ENCODE data around the gene PRMT2.
"Not testable (repeated sequence)": the region's sequence is repeated elsewhere in the genome, so short reads cannot be mapped to it uniquely, and the experiment has no call there.

Gene PRMT2

GRCh38 chr21:46618738-46619379 is 16.6 kb upstream of the PRMT2 start:
- DNase-seq, result no peak

DNA sequence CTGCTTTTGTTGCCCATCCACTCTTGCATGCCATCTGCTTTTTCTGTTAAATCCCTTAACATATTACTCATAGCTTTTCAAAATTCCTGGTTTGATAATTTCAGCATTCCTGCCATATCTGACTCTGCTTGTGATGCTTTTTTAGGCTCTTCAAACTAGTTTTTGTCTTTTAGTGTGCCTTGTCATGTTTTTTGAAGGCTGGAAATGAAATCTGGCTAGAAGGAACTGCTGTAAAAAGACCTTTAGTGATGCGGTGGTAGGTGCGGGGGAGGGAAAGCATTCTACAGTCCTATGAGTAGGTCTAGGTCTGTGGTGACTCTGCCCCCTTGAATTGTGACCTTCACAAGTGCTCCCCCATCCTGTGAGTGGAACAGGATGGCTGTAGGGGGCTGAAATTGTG is 15.6 kb upstream of the PRMT2 start:
- no peak for DNase-seq

- DNase-seq, result no peak
Measured at GRCh38 chr21:46620846-46621245, 14.6 kb upstream of the PRMT2 start.

DNA sequence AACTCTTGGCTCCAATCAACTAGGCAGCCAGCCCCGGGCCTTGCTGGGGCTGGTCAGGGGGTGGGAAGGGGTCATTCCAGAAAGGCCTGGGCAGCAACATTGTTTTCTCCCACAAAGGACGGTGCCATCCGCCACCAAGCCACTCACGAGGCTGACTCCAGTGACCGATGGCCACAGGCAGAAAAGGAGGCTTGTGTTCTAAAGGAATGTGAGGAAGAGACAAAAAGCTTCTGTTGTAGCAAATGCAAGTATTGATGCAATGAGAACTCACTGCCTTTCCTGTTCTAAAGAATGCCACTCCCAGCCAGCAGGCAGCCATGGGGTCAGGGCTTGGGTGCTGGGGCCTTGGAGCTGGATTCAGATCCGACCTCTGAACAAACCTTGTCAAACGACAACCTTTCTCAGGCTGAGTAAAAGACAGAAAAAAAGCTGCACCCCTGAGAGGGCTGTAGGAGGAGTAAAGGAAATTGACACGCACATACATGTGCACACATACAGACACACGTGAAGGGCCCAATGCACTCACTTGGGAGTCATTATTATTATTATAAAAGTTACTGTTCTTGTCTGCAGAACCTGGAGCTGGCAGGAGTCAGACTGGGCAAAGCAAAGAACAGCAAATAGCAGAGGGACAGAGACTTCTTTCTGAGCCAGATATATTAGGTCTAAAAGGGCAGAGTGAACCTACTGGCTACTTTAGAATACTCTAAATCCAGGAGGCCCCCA is 13.9 kb upstream of the PRMT2 start:
- no peak for DNase-seq

- DNase-seq, result no peak
Measured at GRCh38 chr21:46622226-46622625, 13.2 kb upstream of the PRMT2 start.

DNA sequence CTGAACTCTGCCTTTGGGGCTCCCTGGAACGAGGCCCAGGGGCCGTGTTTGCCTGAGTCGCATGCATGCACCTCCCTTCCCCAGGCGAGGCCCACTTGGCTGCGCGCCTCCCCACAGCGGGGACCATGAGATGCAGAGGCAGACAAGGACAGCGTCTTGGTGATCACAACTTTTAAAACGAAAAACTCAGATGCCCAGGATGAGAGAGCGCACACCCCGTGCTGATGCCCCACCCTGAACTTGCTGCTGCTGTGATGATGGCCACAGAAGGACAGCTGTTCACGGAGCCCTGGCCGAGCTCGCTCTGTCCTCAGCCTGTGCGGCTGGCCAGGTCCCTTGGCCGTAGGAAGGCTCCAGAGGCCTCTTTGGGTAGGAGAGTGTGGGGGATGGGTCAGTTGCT is 11.4 kb upstream of the PRMT2 start:
- no peak for DNase-seq

- no peak for DNase-seq
Measured at GRCh38 chr21:46625759-46626158, 9.7 kb upstream of the PRMT2 start.

- no peak for DNase-seq
Measured at GRCh38 chr21:46626536-46626935, 8.9 kb upstream of the PRMT2 start.

DNA sequence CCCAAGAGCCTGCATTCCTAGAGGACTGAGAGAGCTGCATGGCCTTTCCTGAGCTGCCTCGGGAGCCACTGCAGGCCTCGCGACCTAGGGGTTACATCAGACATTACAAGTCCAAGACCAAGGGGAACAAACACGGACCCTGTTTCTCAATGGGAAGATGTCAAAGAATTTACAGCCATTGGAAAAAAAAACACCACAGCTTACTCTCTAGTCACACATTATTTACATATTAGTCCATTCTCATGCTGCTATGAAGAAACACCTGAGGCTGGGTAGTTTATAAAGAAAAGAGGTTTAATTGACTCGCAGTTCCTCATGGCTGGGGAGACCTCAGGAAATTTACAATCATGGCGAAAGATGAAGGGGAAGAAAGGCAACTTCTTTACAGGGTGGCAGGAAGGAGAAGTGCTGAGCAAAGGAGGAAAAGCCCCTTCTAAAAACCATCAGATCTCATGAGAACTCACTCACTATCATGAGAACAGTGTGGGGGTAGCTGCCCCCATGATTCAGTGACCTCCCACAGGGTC is 8.4 kb upstream of the PRMT2 start:
- no peak for DNase-seq

GRCh38 chr21:46627726-46628125 is 7.7 kb upstream of the PRMT2 start:
- DNase-seq, result no peak

- no peak for DNase-seq
Measured at GRCh38 chr21:46628868-46629267, 6.6 kb upstream of the PRMT2 start.

DNA sequence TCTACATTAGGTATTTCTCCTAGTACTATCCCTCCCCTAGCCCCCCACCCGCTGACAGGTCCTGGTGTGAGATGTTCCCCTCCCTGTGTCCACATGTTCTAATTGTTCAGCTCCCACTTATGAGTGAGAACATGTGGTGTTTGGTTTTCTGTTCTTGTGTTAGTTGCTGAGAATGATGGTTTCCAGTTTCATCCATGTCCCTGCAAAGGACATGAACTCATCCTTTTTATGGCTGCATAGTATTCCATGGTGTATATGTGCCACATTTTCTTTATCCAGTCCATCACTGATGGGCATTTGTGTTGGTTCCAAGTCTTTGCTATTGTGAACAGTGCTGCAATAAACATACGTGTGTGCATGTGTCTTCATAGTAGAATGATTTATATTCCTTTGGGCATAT is 4.6 kb upstream of the PRMT2 start:
- DNase-seq, result not testable (repeated sequence)

- no peak for DNase-seq
Measured at GRCh38 chr21:46633566-46633965, 1.9 kb upstream of the PRMT2 start.

GRCh38 chr21:46634427-46634826 is 1.0 kb upstream of the PRMT2 start:
- no peak for DNase-seq

DNA sequence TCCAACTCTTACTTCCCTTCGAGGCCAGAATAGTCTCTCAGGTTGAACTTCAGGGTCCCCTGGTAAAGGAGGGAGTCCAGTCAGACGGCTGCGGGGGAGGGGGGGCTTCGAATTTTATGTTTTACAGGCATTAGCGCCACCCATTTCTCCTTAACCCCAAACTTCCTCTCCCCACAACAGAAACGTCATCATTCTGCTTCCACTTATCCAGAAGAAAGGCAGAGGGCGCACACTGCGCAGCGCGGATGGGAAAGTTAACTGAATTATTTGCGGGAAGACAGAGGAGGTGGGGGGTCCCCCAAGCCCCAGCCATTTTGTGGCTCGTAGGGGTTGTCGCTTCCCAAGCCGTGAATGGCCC is 529 bp upstream of the PRMT2 start:
- peak; percentile 82 for DNase-seq

DNA sequence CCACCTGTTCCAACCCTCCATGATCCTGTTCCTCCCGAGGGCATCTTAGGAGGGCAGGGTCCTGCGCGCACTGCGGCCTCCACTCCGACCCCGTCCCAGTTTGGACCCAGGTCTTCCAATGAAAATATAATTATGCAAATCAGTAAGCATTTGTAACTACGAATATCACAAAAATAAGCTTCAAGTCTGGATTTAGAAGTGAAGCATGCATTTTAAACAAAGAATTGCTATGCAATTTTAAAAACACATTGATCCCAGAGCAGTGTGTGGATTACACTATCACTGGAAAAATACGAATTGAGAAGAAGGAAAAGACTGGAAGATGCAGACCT is 673 bp downstream of the PRMT2 start:
- DNase-seq, result no peak

DNA sequence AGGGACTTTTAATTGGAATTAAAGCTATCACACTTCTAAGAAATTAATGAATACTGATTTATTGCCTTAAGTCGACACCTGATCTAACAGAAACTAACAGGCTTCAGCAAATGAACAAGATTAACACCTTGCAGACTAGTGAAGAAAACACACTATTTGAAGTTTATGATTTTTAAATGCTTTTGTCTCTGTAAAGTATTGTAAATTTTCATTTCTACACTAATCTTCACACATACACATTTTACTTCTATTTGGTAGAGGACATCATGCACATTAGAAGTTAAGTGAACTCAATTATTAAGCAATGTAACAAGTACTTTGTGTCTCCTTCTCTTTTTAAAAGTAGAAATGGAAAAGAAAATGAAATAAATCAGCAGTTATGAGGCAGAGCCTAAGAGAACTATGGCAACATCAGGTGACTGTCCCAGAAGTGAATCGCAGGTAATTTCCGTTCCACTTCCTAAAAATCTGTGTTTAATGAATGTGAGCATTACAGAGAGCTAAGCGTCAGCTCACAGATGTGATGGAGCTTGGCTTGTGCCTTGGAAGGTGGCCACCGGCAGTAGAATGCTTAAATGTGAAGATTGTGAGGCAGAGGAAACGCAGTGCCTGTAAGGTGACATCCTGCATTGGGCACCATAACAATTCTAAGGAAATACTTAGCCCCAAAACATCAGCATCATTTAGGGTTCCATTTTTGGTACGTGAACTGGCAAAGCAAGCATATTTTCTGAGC is 1.2 kb downstream of the PRMT2 start:
- DNase-seq, result no peak

- DNase-seq, result no peak
Measured at GRCh38 chr21:46637952-46638746, 2.7 kb downstream of the PRMT2 start.

GRCh38 chr21:46639489-46640386 is 4.3 kb downstream of the PRMT2 start:
- peak; percentile 57 for DNase-seq

GRCh38 chr21:46641656-46642055 is 6.2 kb downstream of the PRMT2 start:
- no peak for DNase-seq

DNA sequence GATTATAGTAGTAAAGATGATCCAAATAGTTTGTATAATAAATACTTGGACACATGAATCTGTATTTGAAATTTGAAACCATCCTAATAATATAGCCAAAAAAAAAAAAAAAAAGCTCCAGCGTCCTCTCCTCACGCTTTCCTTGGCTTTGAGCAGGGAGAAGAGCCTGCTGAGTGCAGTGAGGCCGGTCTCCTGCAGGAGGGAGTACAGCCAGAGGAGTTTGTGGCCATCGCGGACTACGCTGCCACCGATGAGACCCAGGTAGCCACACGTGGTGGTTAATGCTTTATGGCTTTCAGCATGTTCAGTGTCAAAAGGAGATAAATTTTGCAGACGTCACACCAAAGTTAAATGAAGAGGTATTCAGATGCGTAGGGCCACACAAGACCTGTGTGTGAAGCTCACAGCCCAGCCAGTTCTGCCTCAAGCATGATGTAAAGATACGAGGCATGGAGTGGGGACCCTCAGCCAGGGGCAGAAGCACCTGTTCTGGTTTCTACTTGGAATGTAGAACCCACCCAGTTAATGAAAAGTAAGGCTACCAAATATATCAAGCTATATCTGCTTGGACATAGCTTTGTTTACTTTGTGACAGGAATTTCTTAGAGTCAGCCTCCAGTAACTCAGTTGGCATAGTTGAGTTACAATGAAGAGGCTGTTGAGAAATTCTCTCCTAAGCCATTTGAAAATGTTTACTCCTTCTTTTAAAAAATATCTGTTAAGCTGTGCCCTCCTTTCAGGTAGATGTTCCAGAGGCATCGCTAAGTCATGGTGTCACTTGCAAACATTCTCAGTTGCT is 8.1 kb downstream of the PRMT2 start:
- DNase-seq, result no peak

Measured in NCI-H1694 (cell line).